K562 (cell line): ENCODE data around the gene FREM1. TPM values are rescaled to one million over a fixed set of nuclear protein-coding genes. Genes with fewer than 3 reads are reported as not detected.

Source experiments
- ATAC-seq: fragments of 200-7000 bp; cut with Tn5 transposase; 3 replicates; pipeline ENCODE4 v1.9.1; 2020; ENCODE audit warnings: moderate library complexity
- BruUV-seq: library from RNA; stranded (reverse); fragments of 400-500 nt; replicated peaks from 2 replicates; lab custom pipeline; 2021; lab: Mats Ljungman, UMichigan
- CTCF ChIA-PET: fragments of 300-600 bp; formaldehyde crosslinking; extraction: SDS; loops from one replicate; lab custom pipeline; 2021; ENCODE audit warnings: low intra/inter-chr PET ratio; lab: Yijun Ruan, JAX
- POLR2A ChIA-PET: fragments of 300-600, 350-650 bp; sonication (Branson Sonifier 250); formaldehyde crosslinking; extraction: SDS; loops from one replicate; lab custom pipeline; 2021; ENCODE audit warnings: antibody characterized with exemption, inconsistent platforms; lab: Yijun Ruan, JAX
- DNase-seq, 4 experiments: peaks; one replicate each; pipeline versions ENCODE4 v3.0.0 to v3.0.0-alpha.2; 2011 to 2018; ENCODE audit warnings: low spot score in 3 of 4, mixed read lengths in 3 of 4; ENCODE audit errors: extremely low read depth in 1 of 4
- FAIRE-seq: peaks from 2 replicates; lab custom pipeline; 2011; peaks lifted over from hg19 to GRCh38; lab: Jason Lieb, UNC
- H2AFZ ChIP-seq: 2 replicates; pipeline ENCODE4 v1.6.0; 2011; ENCODE audit warnings: low read depth, low read length, control low read depth, inconsistent platforms
- H3K27ac ChIP-seq: fragments of 200-600 bp; 3 replicates; pipeline ENCODE4 v1.8.0; 2011; ENCODE audit warnings: low read depth, mild to moderate bottlenecking, control low read depth, inconsistent platforms, low read length, moderate library complexity, mixed read lengths; ENCODE audit errors: extremely low read depth
- H3K27me3 ChIP-seq, 2 experiments: fragments of 300-600 bp in 1 of 2; 2 replicates in 1 of 2; 3 replicates in 1 of 2; pipeline versions ENCODE4 v1.6.0 to v1.8.0; 2011; ENCODE audit warnings: inconsistent platforms in 2 of 2, low read length in 2 of 2, mild to moderate bottlenecking in 1 of 2, mixed read lengths in 1 of 2, moderate library complexity in 1 of 2; ENCODE audit not compliant: control insufficient read depth in 2 of 2, insufficient read depth in 2 of 2
- H3K36me3 ChIP-seq: fragments of 300-600 bp; 3 replicates; pipeline ENCODE4 v1.8.0; 2011; ENCODE audit warnings: mild to moderate bottlenecking, low read length, inconsistent platforms; ENCODE audit not compliant: control insufficient read depth, insufficient read depth
- H3K4me1 ChIP-seq, 2 experiments: fragments of 200-600 bp in 1 of 2; replicated peaks in 1 of 2; 2 replicates in 1 of 2; 3 replicates in 1 of 2; pipeline versions ENCODE4 v1.5.1 to v1.8.0; 2011; ENCODE audit warnings: inconsistent platforms in 2 of 2, low read length in 2 of 2, mild to moderate bottlenecking in 1 of 2, mixed read lengths in 1 of 2, moderate library complexity in 1 of 2; ENCODE audit not compliant: control insufficient read depth in 2 of 2, insufficient read depth in 2 of 2
- H3K4me2 ChIP-seq: 2 replicates; pipeline ENCODE4 v1.6.1; 2011; ENCODE audit warnings: low read length, control low read depth, inconsistent platforms, mixed read lengths; ENCODE audit not compliant: insufficient read depth
- H3K4me3 ChIP-seq: fragments of 200-600 bp; sonication (generic), shearing (Covaris generic); 2 replicates; pipeline ENCODE4 v1.5.1; 2016; ENCODE audit warnings: control low read depth, inconsistent platforms
- H3K79me2 ChIP-seq: fragments of 200-600 bp; 3 replicates; pipeline ENCODE4 v1.8.0; 2011; ENCODE audit warnings: low read length, inconsistent platforms; ENCODE audit not compliant: control insufficient read depth, insufficient read depth
- H3K9ac ChIP-seq, 2 experiments: 2 replicates each; pipeline versions ENCODE4 v1.6.0 to v1.6.1; 2011; ENCODE audit warnings: low read depth in 2 of 2, low read length in 2 of 2, control low read depth in 1 of 2, inconsistent platforms in 1 of 2, mild to moderate bottlenecking in 1 of 2, mixed read lengths in 1 of 2; ENCODE audit not compliant: insufficient read depth in 1 of 2
- H3K9me1 ChIP-seq: one replicate; pipeline ENCODE4 v1.6.0; 2011; ENCODE audit warnings: inconsistent platforms, mild to moderate bottlenecking, low read length, moderate library complexity; ENCODE audit not compliant: control insufficient read depth, insufficient read depth
- H3K9me3 ChIP-seq: replicated peaks from 2 replicates; pipeline ENCODE4 v1.5.1; 2011; ENCODE audit warnings: low read depth, low read length, inconsistent platforms; ENCODE audit not compliant: control insufficient read depth, insufficient read depth
- H4K20me1 ChIP-seq: replicated peaks from 2 replicates; pipeline ENCODE4 v1.6.1; 2011; ENCODE audit warnings: low read length, inconsistent platforms, mixed read lengths; ENCODE audit not compliant: control insufficient read depth, insufficient read depth
- ARID1B ChIP-seq: fragments of 450-650 bp; IDR thresholded peaks from 2 replicates; pipeline ENCODE4 v1.6.1; 2016; ENCODE audit warnings: antibody characterized with exemption, mild to moderate bottlenecking, inconsistent platforms
- CBFA2T2 ChIP-seq: fragments of 450-650 bp; conservative IDR thresholded peaks from 2 replicates; pipeline ENCODE4 v1.6.1; 2017; ENCODE audit warnings: mild to moderate bottlenecking
- CC2D1A ChIP-seq: fragments of 450-650 bp; IDR thresholded peaks from 2 replicates; pipeline ENCODE4 v1.6.1; 2017; ENCODE audit warnings: mild to moderate bottlenecking
- CCNT2 ChIP-seq: IDR thresholded peaks from 2 replicates; pipeline ENCODE4 v1.6.1; 2011; ENCODE audit warnings: borderline replicate concordance, low read depth, mild to moderate bottlenecking, moderate library complexity, mixed read lengths, low read length; ENCODE audit not compliant: insufficient read length; ENCODE audit errors: extremely low read depth
- EP400 ChIP-seq: fragments of 450-650 bp; IDR thresholded peaks from 2 replicates; pipeline ENCODE4 v1.6.1; 2017; ENCODE audit warnings: antibody characterized with exemption, mild to moderate bottlenecking, moderate library complexity
- FOXA3 ChIP-seq, 2 experiments: fragments of 450-650 bp in 1 of 2; sonication (generic) in 1 of 2; formaldehyde crosslinking; IDR thresholded peaks in 1 of 2; conservative IDR thresholded peaks in 1 of 2; 2 replicates each; pipeline versions ENCODE4 v1.4.0 to v1.8.0; 2020 to 2022; ENCODE audit warnings: mild to moderate bottlenecking in 2 of 2, missing genetic modification reagents in 1 of 2
- HMG20B ChIP-seq: fragments of 250-450 bp; sonication (Bioruptor Pico); IDR thresholded peaks from 2 replicates; pipeline ENCODE4 v1.5.0; 2021; ENCODE audit warnings: mild to moderate bottlenecking
- JUNB ChIP-seq: fragments of 450-650 bp; formaldehyde crosslinking; conservative IDR thresholded peaks from 2 replicates; pipeline ENCODE4 v1.4.0; 2020; ENCODE audit warnings: mild to moderate bottlenecking
- KLF16 ChIP-seq: IDR thresholded peaks from 2 replicates; pipeline ENCODE4 v1.6.1; 2016; ENCODE audit warnings: antibody characterized with exemption
- NCOR1 ChIP-seq: fragments of 450-650 bp; IDR thresholded peaks from 2 replicates; pipeline ENCODE4 v1.6.1; 2016; ENCODE audit warnings: mild to moderate bottlenecking, moderate library complexity
- NFIC ChIP-seq: fragments of 450-650 bp; IDR thresholded peaks from 2 replicates; pipeline ENCODE4 v1.6.1; 2017; ENCODE audit warnings: mild to moderate bottlenecking, inconsistent platforms
- TAL1 ChIP-seq: fragments of 450-650 bp; IDR thresholded peaks from 2 replicates; pipeline ENCODE4 v1.6.1; 2016; ENCODE audit warnings: mild to moderate bottlenecking
- TCF3 ChIP-seq: sonication (generic); formaldehyde crosslinking; IDR thresholded peaks from 2 replicates; pipeline ENCODE4 v1.4.0; 2020; ENCODE audit warnings: mild to moderate bottlenecking, missing genetic modification reagents
- TEAD1 ChIP-seq, 2 experiments: fragments of 450-650 bp in 1 of 2; sonication (generic) in 1 of 2; formaldehyde crosslinking; IDR thresholded peaks; 2 replicates each; pipeline versions ENCODE4 v1.4.0 to v1.8.0; 2020 to 2022; ENCODE audit warnings: mild to moderate bottlenecking in 2 of 2, missing genetic modification reagents in 1 of 2
- TFAM ChIP-seq: fragments of 250-450 bp; sonication (Bioruptor Pico); conservative IDR thresholded peaks from 2 replicates; pipeline ENCODE4 v1.5.0; 2021; ENCODE audit warnings: mild to moderate bottlenecking, moderate library complexity
- TRIM24 ChIP-seq, 2 experiments: fragments of 450-650 bp; IDR thresholded peaks; 2 replicates each; pipeline ENCODE4 v1.6.1; 2016
- ZNF311 ChIP-seq: fragments of 250-450 bp; sonication (Bioruptor Pico); IDR thresholded peaks from 2 replicates; pipeline ENCODE4 v1.4.0; 2020; ENCODE audit warnings: mild to moderate bottlenecking, moderate library complexity
- ZNF57 ChIP-seq: fragments of 450-650 bp; formaldehyde crosslinking; IDR thresholded peaks from 2 replicates; pipeline ENCODE4 v1.4.0; 2020; ENCODE audit warnings: mild to moderate bottlenecking, moderate library complexity
- WGBS: fragments of 100-300 bp; shearing (Covaris generic); methylation state at CpG from one replicate; pipeline ENCODE4 v1.1.6; 2016; ENCODE audit warnings: low coverage, mixed read lengths; ENCODE audit not compliant: insufficient coverage; ENCODE audit errors: missing lambda C conversion rate; 5-methylcytosine and 5-hydroxymethylcytosine counted together
- in situ Hi-C: fragments of 300-500 bp; cut with MboI; formaldehyde crosslinking; loops from 4 replicates; pipeline ENCODE4 v1.15.0; 2018; ENCODE audit warnings: inconsistent platforms, mixed read lengths
- intact Hi-C: fragments of 100-400 bp; cut with micrococcal nuclease; formaldehyde crosslinking; loops from 2 replicates; pipeline ENCODE4 v1.14.2; 2022
- polyA plus RNA-seq, 8 experiments: library from polyadenylated mRNA; depleted of rRNA in 4 of 8; stranded (reverse) in 5 of 8; unstranded in 3 of 8; fragments of >200 nt; fragmentation: Nextera tagmentation in 2 of 8; fragmentation: Illumina TruSeq in 1 of 8; extraction: Ambion mirVana in 2 of 8; extraction: Trizol in 1 of 8; gene quantifications; 2 replicates each; pipeline versions ENCODE4 v1.2.1 to v1.2.3, GENCODE V29; 2011 to 2014; ENCODE audit warnings: inconsistent platforms in 1 of 8, missing spikeins in 1 of 8
- total RNA-seq, 7 experiments: library from RNA; depleted of rRNA in 6 of 7; stranded (reverse); fragments of >200 nt in 6 of 7; fragmentation: Illumina TruSeq in 2 of 7; extraction: Trizol in 2 of 7; gene quantifications; 2 replicates each; pipeline versions ENCODE4 v1.2.1 to v1.2.3, GENCODE V29; 2011 to 2021; ENCODE audit warnings: low replicate concordance in 1 of 7
- TF ChIP-seq, protein P1 (sequence below): fragments of 450-650 bp; formaldehyde crosslinking; IDR thresholded peaks from 2 replicates; pipeline ENCODE4 v1.4.0; 2022; ENCODE audit warnings: mild to moderate bottlenecking, moderate library complexity
- TF ChIP-seq, protein P2 (sequence below): fragments of 250-450 bp; sonication (Bioruptor Pico); IDR thresholded peaks from 2 replicates; pipeline ENCODE4 v1.8.0; 2021; ENCODE audit warnings: borderline replicate concordance, mild to moderate bottlenecking, moderate library complexity; ENCODE audit not compliant: poor library complexity, severe bottlenecking
- TF ChIP-seq, protein P3 (sequence below): fragments of 250-450 bp; sonication (Bioruptor Pico); IDR thresholded peaks from 2 replicates; pipeline ENCODE4 v1.4.0; 2020

Gene FREM1
- total and polyA plus RNA-seq, 9 of the 15 experiments (the other 6 are each of a cell fraction or from before 2014, with no cell fraction given): 0.03 to 0.24 (median 0.13) TPM; not detected in 2

DNA sequence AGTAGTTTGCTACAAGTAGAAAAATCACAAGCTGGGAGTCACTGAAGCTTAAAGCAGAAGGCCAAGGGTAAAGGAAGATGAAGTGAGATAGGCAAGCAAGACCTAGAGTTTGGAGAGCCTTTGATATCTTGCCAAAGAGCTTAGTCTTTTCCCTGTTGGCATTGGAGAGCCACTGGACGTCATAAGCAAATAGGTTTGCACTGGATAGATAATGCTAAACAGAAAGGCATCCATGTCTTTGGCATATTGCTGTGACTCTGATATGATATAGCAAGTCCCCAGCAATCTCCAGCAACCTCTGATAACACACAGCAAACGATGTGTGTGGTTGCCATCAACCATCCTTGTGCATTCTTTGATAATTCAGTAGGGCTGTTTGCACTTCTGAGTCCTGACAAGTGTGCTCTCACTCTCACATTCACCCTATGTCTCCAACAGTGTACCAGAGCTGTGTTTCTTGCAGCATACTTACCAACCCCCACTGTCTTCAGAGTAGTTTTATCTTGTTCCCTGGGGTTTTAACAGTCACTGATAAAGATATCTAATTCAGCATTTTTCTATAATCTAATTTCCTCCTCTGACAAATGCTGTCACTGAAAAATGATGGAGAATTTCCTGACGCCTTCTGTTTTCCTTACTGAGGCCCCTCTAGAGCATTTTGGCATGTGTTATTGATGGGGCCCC is 16.9 kb upstream of the FREM1 start:
- Histone ChIP-seq H4K20me1 (no peaks in the 10 kb centered on the region), H3K27me3 (no peaks in the 10 kb centered on the region), H3K79me2 (no peaks in the 10 kb centered on the region), H3K4me3 (no peak overlapping the region), H3K9me1 (no peaks in the 10 kb centered on the region), H3K27ac (no peak overlapping the region), H3K9me3 (no peaks in the 10 kb centered on the region), H3K4me1 (peaks cover 0 to 6% of the 10 kb centered on the region in 2 experiments; a peak in 2 of 5 replicates), H2AFZ (no peak overlapping the region), H3K36me3 (no peaks in the 10 kb centered on the region), H3K9ac (no peak overlapping the region), H3K4me2 (no peak overlapping the region)
- ATAC-seq: no peak; the same call in 2 of the 3 replicates
- POLR2A ChIA-PET: interaction anchor here (0.7 kb wide), 1 partner anchor 19 kb away, joined by 3 read pairs; no protein-coding TSS in a partner anchor
- WGBS: 0% methylated on average over 3 of the region's 3 CpGs
- no TSS peak for BruUV-seq
- CTCF ChIA-PET: no interaction called here
- in situ Hi-C loops (no loop called here), intact Hi-C loops (no loop called here)
- no peak for FAIRE-seq
- peak in 2 of 4 experiments; percentile 7 to 50 for DNase-seq
- TF ChIP-seq, protein P1, sequence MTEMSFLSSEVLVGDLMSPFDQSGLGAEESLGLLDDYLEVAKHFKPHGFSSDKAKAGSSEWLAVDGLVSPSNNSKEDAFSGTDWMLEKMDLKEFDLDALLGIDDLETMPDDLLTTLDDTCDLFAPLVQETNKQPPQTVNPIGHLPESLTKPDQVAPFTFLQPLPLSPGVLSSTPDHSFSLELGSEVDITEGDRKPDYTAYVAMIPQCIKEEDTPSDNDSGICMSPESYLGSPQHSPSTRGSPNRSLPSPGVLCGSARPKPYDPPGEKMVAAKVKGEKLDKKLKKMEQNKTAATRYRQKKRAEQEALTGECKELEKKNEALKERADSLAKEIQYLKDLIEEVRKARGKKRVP: peak; percentile 65
- TF ChIP-seq FOXA3 (CRISPR knock-in tag; conservative IDR thresholded peaks at IDR 0.05 in 1 of 2, IDR thresholded peaks at IDR 0.05 in 1 of 2) (peak in 1 of 2 experiments; percentile 53; a peak in 2 of 4 replicates), CBFA2T2 (peak; percentile 66), TCF3 (CRISPR knock-in tag) (0 out of 2 replicates have a peak, but pooled peaks have one; percentile 30), CCNT2 (peak; percentile 46), ARID1B (peak; percentile 54), EP400 (no peak), TFAM (CRISPR knock-in tag) (no peak), TRIM24 (IDR thresholded peaks at IDR 0.05) (peak in 1 of 2 experiments; percentile 27; a peak in 1 of 4 replicates), TAL1 (peak; percentile 49; the same call in 1 of the 2 replicates), ZNF311 (CRISPR knock-in tag) (peak; percentile 50; the same call in 1 of the 2 replicates), KLF16 (0 out of 2 replicates have a peak, but pooled peaks have one; percentile 36), NCOR1 (peak; percentile 61; the same call in 1 of the 2 replicates), ZNF57 (CRISPR knock-in tag) (no peak), JUNB (no peak), TEAD1 (CRISPR knock-in tag; IDR thresholded peaks at IDR 0.05) (peak in 1 of 2 experiments; percentile 62; a peak in 1 of 4 replicates), CC2D1A (no peak), NFIC (peak; percentile 13; the same call in 1 of the 2 replicates), HMG20B (CRISPR knock-in tag) (no peak)
- TF ChIP-seq, protein P2, sequence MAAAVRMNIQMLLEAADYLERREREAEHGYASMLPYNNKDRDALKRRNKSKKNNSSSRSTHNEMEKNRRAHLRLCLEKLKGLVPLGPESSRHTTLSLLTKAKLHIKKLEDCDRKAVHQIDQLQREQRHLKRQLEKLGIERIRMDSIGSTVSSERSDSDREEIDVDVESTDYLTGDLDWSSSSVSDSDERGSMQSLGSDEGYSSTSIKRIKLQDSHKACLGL (CRISPR knock-in tag): no peak
- TF ChIP-seq, protein P3, sequence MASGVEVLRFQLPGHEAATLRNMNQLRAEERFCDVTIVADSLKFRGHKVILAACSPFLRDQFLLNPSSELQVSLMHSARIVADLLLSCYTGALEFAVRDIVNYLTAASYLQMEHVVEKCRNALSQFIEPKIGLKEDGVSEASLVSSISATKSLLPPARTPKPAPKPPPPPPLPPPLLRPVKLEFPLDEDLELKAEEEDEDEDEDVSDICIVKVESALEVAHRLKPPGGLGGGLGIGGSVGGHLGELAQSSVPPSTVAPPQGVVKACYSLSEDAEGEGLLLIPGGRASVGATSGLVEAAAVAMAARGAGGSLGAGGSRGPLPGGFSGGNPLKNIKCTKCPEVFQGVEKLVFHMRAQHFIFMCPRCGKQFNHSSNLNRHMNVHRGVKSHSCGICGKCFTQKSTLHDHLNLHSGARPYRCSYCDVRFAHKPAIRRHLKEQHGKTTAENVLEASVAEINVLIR (CRISPR knock-in tag): 0 out of 2 replicates have a peak, but pooled peaks have one; percentile 30
